LoVo (cell line): ENCODE data around the gene IL9.
A peak's percentile ranks its signal among the peaks of the same experiment; 100 is the strongest.

ENCODE experiments used
- DNase-seq: peaks from one replicate; pipeline ENCODE4 v3.0.0-alpha.2; 2016; ENCODE audit warnings: low spot score

IL9 gene

GRCh38 chr5:135895474-135896006 lies at the start of gene IL9:
Gene IL9, minus strand, starts transcription at chr5:135895841. Its CDS starts 25 bp downstream, at chr5:135895816.
- no peak for DNase-seq

GRCh38 chr5:135944967-135945560 lies 49.4 kb upstream of the IL9 start:
- peak; percentile 78 for DNase-seq

GRCh38 chr5:135944564-135944963 lies 48.9 kb upstream of the IL9 start:
- no peak for DNase-seq

- DNase-seq, result no peak
These were observed 46.6 kb upstream of the IL9 start for GRCh38 chr5:135942202-135942771.

- no peak for DNase-seq
These were observed 46.1 kb upstream of the IL9 start for GRCh38 chr5:135941711-135942110.

GRCh38 chr5:135937245-135937911 lies 41.7 kb upstream of the IL9 start:
- no peak for DNase-seq

GRCh38 chr5:135934939-135935338 lies 39.3 kb upstream of the IL9 start:
- DNase-seq, result no peak

DNA sequence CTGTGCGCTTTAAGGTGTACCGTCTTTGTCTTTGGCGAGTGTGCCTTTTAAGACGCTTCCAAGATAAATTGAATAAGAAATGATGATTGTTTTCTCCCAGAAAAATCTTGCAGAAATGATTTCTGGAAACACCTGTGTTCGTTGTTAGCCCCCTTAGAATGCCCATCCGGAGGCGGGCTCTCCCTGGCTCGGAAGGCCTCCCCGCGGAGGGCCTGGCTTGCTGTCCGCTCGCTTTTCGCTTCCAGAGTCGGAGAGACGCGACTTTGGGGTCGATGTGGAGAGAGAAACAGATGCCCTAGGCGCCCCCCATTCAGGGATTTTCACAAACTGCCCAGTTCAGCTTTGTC lies 35.3 kb upstream of the IL9 start:
- no peak for DNase-seq

GRCh38 chr5:135930029-135930948 lies 34.6 kb upstream of the IL9 start:
- no peak for DNase-seq

DNA sequence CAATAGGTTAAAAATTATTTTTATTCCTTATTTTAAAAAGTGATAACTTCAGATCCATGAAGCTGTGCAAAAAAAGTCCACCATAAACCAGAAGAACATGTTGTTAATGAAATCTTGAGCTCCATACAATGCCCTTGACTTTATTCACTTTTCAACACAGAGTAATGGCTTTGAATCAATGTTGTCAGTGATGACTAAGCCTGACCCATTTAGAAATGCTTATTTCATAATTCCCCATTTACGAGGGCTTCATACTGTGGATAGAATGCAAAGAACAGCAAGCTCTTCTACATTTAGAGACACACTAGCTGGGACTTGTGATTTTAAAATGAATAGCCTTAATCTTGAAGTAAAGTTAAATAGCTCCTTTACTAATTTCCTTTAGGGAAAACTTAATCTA lies 25.7 kb upstream of the IL9 start:
- DNase-seq, result no peak

DNA sequence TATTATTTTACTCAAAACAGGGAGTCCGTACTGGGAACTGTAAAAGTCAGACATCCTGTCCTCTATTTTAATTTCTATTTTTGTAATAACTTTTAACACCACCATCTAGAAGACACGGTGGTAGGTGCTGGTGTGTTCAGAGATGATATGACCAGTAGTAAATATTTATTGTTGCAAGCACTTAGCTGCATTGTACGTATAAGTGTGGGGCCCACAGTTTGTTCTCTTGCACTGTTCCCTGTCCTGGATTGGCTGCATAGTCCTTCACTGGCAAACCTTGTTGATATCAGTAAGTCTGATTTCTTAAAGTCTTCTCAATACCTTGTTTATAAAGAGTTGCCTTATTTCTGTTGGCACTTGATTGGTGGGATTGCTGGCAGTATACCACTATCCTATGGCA lies 24.6 kb upstream of the IL9 start:
- DNase-seq, result no peak

GRCh38 chr5:135916638-135917263 lies 21.1 kb upstream of the IL9 start:
- no peak for DNase-seq

- DNase-seq, result no peak
These were observed 19.9 kb upstream of the IL9 start for GRCh38 chr5:135915466-135916001.

- no peak for DNase-seq
These were observed 18.3 kb upstream of the IL9 start for GRCh38 chr5:135913713-135914626.

DNA sequence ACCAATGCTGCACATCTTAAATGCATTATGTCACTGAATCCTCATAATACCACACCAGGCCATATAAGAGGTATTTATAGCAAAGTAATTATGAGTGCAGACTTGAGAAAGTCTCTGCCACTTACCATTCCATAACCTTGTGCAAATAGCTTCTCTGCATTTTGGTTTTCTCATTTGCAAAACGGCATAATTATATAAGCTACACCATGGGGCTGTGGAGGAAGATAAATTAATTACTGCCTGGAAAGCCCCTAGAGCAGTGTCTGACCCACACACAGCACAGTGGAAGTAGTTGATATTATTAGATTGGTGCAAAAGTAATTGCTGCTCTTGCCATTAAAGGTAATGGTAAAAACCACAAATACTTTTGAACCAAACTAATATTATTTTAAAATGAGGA lies 9.5 kb upstream of the IL9 start:
- DNase-seq, result no peak

GRCh38 chr5:135901633-135902032 lies 6.0 kb upstream of the IL9 start:
- no peak for DNase-seq

GRCh38 chr5:135900276-135900675 lies 4.6 kb upstream of the IL9 start:
- DNase-seq, result no peak

DNA sequence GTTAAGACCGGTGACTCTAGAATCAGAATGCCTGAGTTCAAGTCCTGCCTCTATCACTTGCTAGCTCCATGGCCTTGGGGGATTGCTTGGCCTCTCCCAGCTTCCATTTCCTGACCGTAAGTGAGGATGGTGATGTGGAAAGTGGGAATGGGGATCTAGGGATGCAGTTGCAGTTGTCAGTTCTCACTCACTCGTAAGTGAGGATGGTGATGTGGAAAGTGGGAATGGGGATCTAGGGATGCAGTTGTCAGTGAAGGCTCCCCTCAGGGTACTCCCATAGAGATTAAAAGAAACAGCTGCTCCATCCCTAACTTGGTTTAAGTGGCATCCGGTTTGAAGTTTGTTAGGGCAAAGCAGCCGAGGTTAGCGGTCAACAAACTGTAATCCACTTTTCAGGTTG lies 3.0 kb upstream of the IL9 start:
- no peak for DNase-seq

DNA sequence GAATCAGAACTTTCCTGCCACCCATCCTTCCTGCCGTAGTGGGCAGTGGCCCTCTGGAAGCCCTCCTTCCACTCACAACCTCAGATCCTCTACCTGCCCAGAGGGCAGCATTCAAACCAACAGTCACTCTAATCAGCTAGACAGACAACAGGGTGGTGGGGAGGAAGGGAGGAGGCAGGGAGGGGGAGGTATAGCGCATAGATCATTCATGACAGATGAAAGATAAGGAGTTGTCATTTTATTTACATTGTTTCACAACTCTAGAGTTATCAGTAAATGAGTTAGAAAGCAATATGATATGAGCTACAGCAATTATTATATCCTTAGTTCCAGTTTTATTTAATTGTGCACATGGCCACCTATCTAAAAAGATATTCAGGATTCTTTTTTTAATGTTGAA lies 852 bp downstream of the IL9 start:
- DNase-seq, result no peak

GRCh38 chr5:135894276-135894675 lies 1.4 kb downstream of the IL9 start:
- no peak for DNase-seq

DNA sequence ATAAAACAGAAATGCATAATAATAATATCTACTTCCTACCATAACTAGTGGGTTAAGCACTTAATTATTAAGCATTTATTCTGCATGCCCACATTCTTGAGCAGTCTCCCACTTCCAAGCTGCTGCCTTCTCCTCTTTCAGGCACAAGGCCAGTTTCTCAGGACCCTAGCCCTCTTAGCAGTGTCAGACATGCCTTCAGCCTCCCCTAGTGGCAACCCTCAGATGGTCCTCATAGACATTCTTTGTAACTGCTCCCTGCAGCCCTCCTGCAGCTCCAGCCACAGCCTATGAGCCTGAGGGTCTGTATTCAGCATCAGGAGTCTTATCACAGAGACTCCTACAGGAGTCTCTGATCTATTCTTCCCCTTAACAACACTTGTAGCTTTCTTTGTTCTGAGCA lies 3.9 kb downstream of the IL9 start:
- DNase-seq, result no peak
